Endothelial cell (in vitro differentiated cells): ENCODE measurements around the gene BRD3. TPM values are rescaled to one million over a fixed set of nuclear protein-coding genes. Genes with fewer than 3 reads are reported as not detected.

Experiments used
- DNase-seq: peaks from one replicate; pipeline ENCODE4 v3.0.0; 2021; ENCODE audit warnings: low spot score
- H3K27ac Mint-ChIP-seq: one replicate; pipeline ENCODE4 v1.8.0; 2021; ENCODE audit warnings: mixed read lengths, inconsistent platforms; ENCODE audit not compliant: unreplicated experiment
- H3K27me3 Mint-ChIP-seq: one replicate; pipeline ENCODE4 v1.8.0; 2021; ENCODE audit warnings: mild to moderate bottlenecking, moderate library complexity, mixed read lengths, inconsistent platforms; ENCODE audit not compliant: unreplicated experiment
- H3K36me3 Mint-ChIP-seq: one replicate; pipeline ENCODE4 v1.8.0; 2021; ENCODE audit warnings: mild to moderate bottlenecking, low read depth, mixed read lengths, inconsistent platforms; ENCODE audit not compliant: unreplicated experiment
- H3K4me1 Mint-ChIP-seq: one replicate; pipeline ENCODE4 v1.8.0; 2021; ENCODE audit warnings: mild to moderate bottlenecking, mixed read lengths, inconsistent platforms; ENCODE audit not compliant: unreplicated experiment
- H3K4me3 Mint-ChIP-seq: one replicate; pipeline ENCODE4 v1.8.0; 2021; ENCODE audit warnings: mild to moderate bottlenecking, mixed read lengths, inconsistent platforms; ENCODE audit not compliant: unreplicated experiment
- H3K9me3 Mint-ChIP-seq: one replicate; pipeline ENCODE4 v1.8.0; 2021; ENCODE audit warnings: mixed read lengths, inconsistent platforms; ENCODE audit not compliant: unreplicated experiment
- total RNA-seq: library from RNA; stranded (reverse); fragmentation: NEBNext Ultra II Directional; extraction: Animal tissue kit (Norgen Biotek cat#: 25700); gene quantifications from one replicate; pipeline ENCODE4 v1.2.1, GENCODE V29; 2021; ENCODE audit not compliant: unreplicated experiment
- TF ChIP-seq, protein P1 (sequence below): fragments of 200-600 bp; sonication (generic); IDR thresholded peaks from one replicate; pipeline ENCODE4 v1.5.0; 2021; ENCODE audit warnings: antibody characterized with exemption; ENCODE audit not compliant: unreplicated experiment

Gene BRD3
- total RNA-seq, 1 donor from 2014 or later = 56.2 TPM

DNA sequence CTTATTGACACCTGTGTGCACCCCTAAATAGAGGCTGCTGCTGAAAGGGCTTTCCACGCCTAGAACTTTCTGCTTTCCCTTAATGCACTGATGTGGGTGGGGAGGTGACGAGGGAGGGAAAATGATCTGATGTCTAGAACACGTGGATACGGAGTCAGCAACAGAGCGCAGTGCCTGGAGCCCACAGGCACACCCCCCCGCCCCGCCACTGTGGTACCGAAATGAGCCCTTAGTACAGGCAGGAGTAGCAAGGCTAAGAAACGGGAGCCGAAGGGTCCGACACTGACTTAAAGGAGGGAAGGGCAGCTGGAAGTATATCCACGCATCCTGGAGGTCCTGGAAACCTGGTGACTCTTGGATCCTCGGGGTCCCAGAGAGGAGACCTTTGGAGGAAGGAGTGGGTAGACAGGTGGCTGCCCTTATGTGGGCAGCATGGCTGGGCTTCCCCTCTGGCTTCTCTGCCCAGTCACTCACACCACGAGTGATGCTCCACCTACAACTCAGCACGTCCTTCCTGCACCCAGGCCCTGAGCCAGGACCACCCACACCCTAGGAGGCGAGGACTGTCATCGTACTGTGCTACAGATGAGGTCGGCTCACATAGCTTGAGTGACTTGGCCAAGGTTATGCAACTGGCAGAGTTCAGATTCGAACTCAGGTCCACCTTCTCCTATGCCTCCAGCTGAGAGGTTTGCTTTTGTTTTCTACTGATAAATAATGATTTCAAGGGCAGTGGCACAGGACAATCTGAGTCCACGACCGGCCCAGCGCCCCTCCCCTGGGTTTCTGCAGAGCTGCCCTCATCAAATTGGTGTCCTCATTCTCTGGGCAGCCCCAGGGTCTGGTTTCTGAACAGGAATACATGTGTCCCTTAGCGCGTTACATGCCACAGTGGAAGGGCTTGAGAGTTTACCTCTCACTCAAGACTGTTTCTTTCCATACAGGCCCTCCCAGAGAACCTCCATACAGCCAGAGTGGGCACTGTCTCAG, 71.0 kb downstream of the BRD3 start:
- Mint-ChIP-seq H3K27me3 (peaks cover 2% of the 10 kb centered on the region), H3K4me3 (no peak overlapping the region), H3K9me3 (no peaks in the 10 kb centered on the region), H3K36me3 (no peaks in the 10 kb centered on the region), H3K4me1 (no peaks in the 10 kb centered on the region), H3K27ac (no peak overlapping the region)
- TF ChIP-seq, protein P1, sequence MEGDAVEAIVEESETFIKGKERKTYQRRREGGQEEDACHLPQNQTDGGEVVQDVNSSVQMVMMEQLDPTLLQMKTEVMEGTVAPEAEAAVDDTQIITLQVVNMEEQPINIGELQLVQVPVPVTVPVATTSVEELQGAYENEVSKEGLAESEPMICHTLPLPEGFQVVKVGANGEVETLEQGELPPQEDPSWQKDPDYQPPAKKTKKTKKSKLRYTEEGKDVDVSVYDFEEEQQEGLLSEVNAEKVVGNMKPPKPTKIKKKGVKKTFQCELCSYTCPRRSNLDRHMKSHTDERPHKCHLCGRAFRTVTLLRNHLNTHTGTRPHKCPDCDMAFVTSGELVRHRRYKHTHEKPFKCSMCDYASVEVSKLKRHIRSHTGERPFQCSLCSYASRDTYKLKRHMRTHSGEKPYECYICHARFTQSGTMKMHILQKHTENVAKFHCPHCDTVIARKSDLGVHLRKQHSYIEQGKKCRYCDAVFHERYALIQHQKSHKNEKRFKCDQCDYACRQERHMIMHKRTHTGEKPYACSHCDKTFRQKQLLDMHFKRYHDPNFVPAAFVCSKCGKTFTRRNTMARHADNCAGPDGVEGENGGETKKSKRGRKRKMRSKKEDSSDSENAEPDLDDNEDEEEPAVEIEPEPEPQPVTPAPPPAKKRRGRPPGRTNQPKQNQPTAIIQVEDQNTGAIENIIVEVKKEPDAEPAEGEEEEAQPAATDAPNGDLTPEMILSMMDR = no peak
- DNase-seq = no peak

GRCh38 chr9:133995012-133995896, 72.6 kb downstream of the BRD3 start:
- Mint-ChIP-seq H3K9me3 (no peaks in the 10 kb centered on the region), H3K4me3 (no peak overlapping the region), H3K27me3 (peaks cover 2% of the 10 kb centered on the region), H3K36me3 (no peaks in the 10 kb centered on the region), H3K27ac (no peak overlapping the region), H3K4me1 (no peaks in the 10 kb centered on the region)
- TF ChIP-seq, protein P1 = no peak
- DNase-seq = no peak

- TF ChIP-seq, protein P1 = peak; percentile 98
- H3K27me3 Mint-ChIP-seq = peaks cover 2% of the 10 kb centered on the region
- H3K36me3 Mint-ChIP-seq = no peaks in the 10 kb centered on the region
- no peaks in the 10 kb centered on the region for H3K9me3 Mint-ChIP-seq
- peak; percentile 95 for DNase-seq
- H3K4me1 Mint-ChIP-seq = no peaks in the 10 kb centered on the region
- no peak overlapping the region for H3K4me3 Mint-ChIP-seq
- no peak overlapping the region for H3K27ac Mint-ChIP-seq
These were observed 73.3 kb downstream of the BRD3 start for GRCh38 chr9:133994353-133995011.

- H3K27me3 Mint-ChIP-seq = peaks cover 3% of the 10 kb centered on the region
These were observed 74.1 kb downstream of the BRD3 start for GRCh38 chr9:133993635-133994253.

More at GRCh38 chr9:133993635-133994253, 74.1 kb downstream of the BRD3 start:
- Mint-ChIP-seq H3K4me1 (no peaks in the 10 kb centered on the region), H3K36me3 (no peaks in the 10 kb centered on the region), H3K27ac (no peak overlapping the region), H3K4me3 (peak overlapping the region; percentile 67), H3K9me3 (no peaks in the 10 kb centered on the region)
- TF ChIP-seq, protein P1 = no peak
- DNase-seq = no peak
